Trophoblast cell (in vitro differentiated cells and primary cell): Measurements from ENCODE around the gene NBEAL2.
A peak's percentile ranks its signal among the peaks of the same experiment; 100 is the strongest.

ENCODE experiments used
- DNase-seq, 2 donors: peaks; one replicate each; pipeline ENCODE4 v3.0.0-alpha.2; 2016
- H2AFZ ChIP-seq: 2 replicates; pipeline ENCODE4 v1.6.1; 2013; ENCODE audit warnings: low read length, moderate library complexity, mild to moderate bottlenecking; ENCODE audit not compliant: insufficient read depth, poor library complexity
- H2AK5ac ChIP-seq: 2 replicates; pipeline ENCODE4 v1.6.1; 2013; ENCODE audit warnings: mild to moderate bottlenecking, low read length
- H2BK120ac ChIP-seq: 2 replicates; pipeline ENCODE4 v1.6.1; 2013; ENCODE audit warnings: low read length, mild to moderate bottlenecking, moderate library complexity; ENCODE audit not compliant: insufficient read depth, poor library complexity
- H2BK12ac ChIP-seq: 2 replicates; pipeline ENCODE4 v1.6.1; 2013; ENCODE audit warnings: mild to moderate bottlenecking, low read length, moderate library complexity
- H2BK5ac ChIP-seq: 2 replicates; pipeline ENCODE4 v1.6.1; 2013; ENCODE audit warnings: low read length, low read depth, moderate library complexity, mild to moderate bottlenecking; ENCODE audit not compliant: poor library complexity
- H3K14ac ChIP-seq: 2 replicates; pipeline ENCODE4 v1.6.1; 2013; ENCODE audit warnings: mild to moderate bottlenecking, low read length
- H3K18ac ChIP-seq: 2 replicates; pipeline ENCODE4 v1.6.1; 2013; ENCODE audit warnings: mild to moderate bottlenecking, low read length
- H3K23ac ChIP-seq: 2 replicates; pipeline ENCODE4 v1.6.1; 2013; ENCODE audit warnings: low read length
- H3K27ac ChIP-seq: 2 replicates; pipeline ENCODE4 v1.5.1; 2013; ENCODE audit warnings: low read depth, mild to moderate bottlenecking, inconsistent platforms, low read length, moderate library complexity
- H3K27me3 ChIP-seq: 2 replicates; pipeline ENCODE4 v1.6.1; 2013; ENCODE audit warnings: inconsistent platforms, mild to moderate bottlenecking, low read length, moderate library complexity; ENCODE audit not compliant: insufficient read depth
- H3K36me3 ChIP-seq, 2 experiments: 1 replicate in 1 of 2; 2 replicates in 1 of 2; pipeline ENCODE4 v1.6.1; 2013; ENCODE audit warnings: low read length in 2 of 2, mild to moderate bottlenecking in 2 of 2, moderate library complexity in 1 of 2; ENCODE audit not compliant: insufficient read depth in 2 of 2, control insufficient read depth in 1 of 2
- H3K4ac ChIP-seq: 2 replicates; pipeline ENCODE4 v1.6.1; 2013; ENCODE audit warnings: low read depth, mild to moderate bottlenecking, low read length, moderate library complexity
- H3K4me1 ChIP-seq, 2 experiments: 1 replicate in 1 of 2; 2 replicates in 1 of 2; pipeline ENCODE4 v1.6.1; 2013; ENCODE audit warnings: low read length in 2 of 2, mild to moderate bottlenecking in 2 of 2, moderate library complexity in 1 of 2; ENCODE audit not compliant: insufficient read depth in 2 of 2, control insufficient read depth in 1 of 2
- H3K4me2 ChIP-seq: 2 replicates; pipeline ENCODE4 v1.6.1; 2013; ENCODE audit warnings: inconsistent platforms, mild to moderate bottlenecking, low read length, moderate library complexity
- H3K4me3 ChIP-seq: 2 replicates; pipeline ENCODE4 v1.5.1; 2013; ENCODE audit warnings: mild to moderate bottlenecking, low read depth, low read length, inconsistent platforms
- H3K79me1 ChIP-seq: one replicate; pipeline ENCODE4 v1.6.1; 2013; ENCODE audit warnings: low read length
- H3K79me2 ChIP-seq: 2 replicates; pipeline ENCODE4 v1.6.1; 2013; ENCODE audit warnings: low read length, mild to moderate bottlenecking; ENCODE audit not compliant: control insufficient read depth, insufficient read depth, poor library complexity
- H3K9ac ChIP-seq: 2 replicates; pipeline ENCODE4 v1.6.1; 2013; ENCODE audit warnings: mild to moderate bottlenecking, low read length
- H3K9me3 ChIP-seq: 2 replicates; pipeline ENCODE4 v1.6.1; 2013; ENCODE audit warnings: low read depth, mild to moderate bottlenecking, control low read depth, inconsistent platforms, low read length; ENCODE audit not compliant: insufficient read depth
- H4K12ac ChIP-seq: 2 replicates; pipeline ENCODE4 v1.6.1; 2013; ENCODE audit warnings: low read depth, mild to moderate bottlenecking, low read length, moderate library complexity
- H4K8ac ChIP-seq: 2 replicates; pipeline ENCODE4 v1.6.1; 2013; ENCODE audit warnings: low read depth, mild to moderate bottlenecking, low read length, moderate library complexity
- H4K91ac ChIP-seq: one replicate; pipeline ENCODE4 v1.6.1; 2013; ENCODE audit warnings: low read depth, mild to moderate bottlenecking, low read length, moderate library complexity
- WGBS: extraction: QIAGEN DNeasy Blood & Tissue Kit; methylation state at CpG from one replicate; pipeline ENCODE4 v1.1.7; 2013; ENCODE audit warnings: missing lambda C conversion rate; ENCODE audit not compliant: insufficient read length, insufficient coverage; ENCODE audit errors: extremely low coverage; 5-methylcytosine and 5-hydroxymethylcytosine counted together

The NBEAL2 gene

GRCh38 chr3:46950650-46951241, 28.7 kb upstream of the NBEAL2 start:
- H2AFZ ChIP-seq = no peak overlapping the region
- no peak overlapping the region for H3K14ac ChIP-seq
- no peaks in the 10 kb centered on the region for H3K27me3 ChIP-seq
- no peak for DNase-seq
- no peak overlapping the region for H3K4me2 ChIP-seq
- peak overlapping the region; percentile 59 for H3K4ac ChIP-seq
- no peak overlapping the region for H3K18ac ChIP-seq
- H3K79me2 ChIP-seq = peaks cover 15% of the 10 kb centered on the region
- H4K12ac ChIP-seq = no peak overlapping the region
- no peaks in the 10 kb centered on the region for H3K79me1 ChIP-seq
- no peak overlapping the region for H3K9ac ChIP-seq
- no peak overlapping the region for H3K27ac ChIP-seq
- no peak overlapping the region for H3K23ac ChIP-seq
- H4K8ac ChIP-seq = no peak overlapping the region
- WGBS = no CpG with 5 or more reads among the region's 7 CpGs
- peaks cover 40 to 52% of the 10 kb centered on the region in 2 experiments for H3K4me1 ChIP-seq
- H2BK12ac ChIP-seq = no peak overlapping the region
- H2BK5ac ChIP-seq = no peak overlapping the region
- H2AK5ac ChIP-seq = no peak overlapping the region
- H3K9me3 ChIP-seq = no peaks in the 10 kb centered on the region
- H3K36me3 ChIP-seq = peaks cover 4 to 5% of the 10 kb centered on the region in 2 experiments
- H2BK120ac ChIP-seq = no peak overlapping the region
- H3K4me3 ChIP-seq = no peak overlapping the region
- H4K91ac ChIP-seq = no peak overlapping the region

- WGBS = no CpG with 5 or more reads among the region's 2 CpGs
- H3K79me1 ChIP-seq = no peaks in the 10 kb centered on the region
- no peak overlapping the region for H4K8ac ChIP-seq
- no peak overlapping the region for H2BK120ac ChIP-seq
- no peak overlapping the region for H3K18ac ChIP-seq
- peaks cover 20% of the 10 kb centered on the region for H3K79me2 ChIP-seq
- H3K36me3 ChIP-seq = no peaks in the 10 kb centered on the region
- no peak overlapping the region for H2BK5ac ChIP-seq
- H3K23ac ChIP-seq = no peak overlapping the region
- no peak overlapping the region for H2AFZ ChIP-seq
- no peak for DNase-seq
- no peak overlapping the region for H3K9ac ChIP-seq
- no peak overlapping the region for H2AK5ac ChIP-seq
- no peaks in the 10 kb centered on the region for H3K27me3 ChIP-seq
- H3K4me2 ChIP-seq = no peak overlapping the region
- H3K4ac ChIP-seq = peak overlapping the region; percentile 71
- H4K12ac ChIP-seq = no peak overlapping the region
- H3K4me3 ChIP-seq = no peak overlapping the region
- H4K91ac ChIP-seq = no peak overlapping the region
- no peak overlapping the region for H3K27ac ChIP-seq
- no peak overlapping the region for H2BK12ac ChIP-seq
- peaks cover 34 to 35% of the 10 kb centered on the region in 2 experiments for H3K4me1 ChIP-seq
- H3K9me3 ChIP-seq = no peaks in the 10 kb centered on the region
- no peak overlapping the region for H3K14ac ChIP-seq
Observed at GRCh38 chr3:46952813-46953212, 26.7 kb upstream of the NBEAL2 start.

GRCh38 chr3:46953234-46954010, 26.0 kb upstream of the NBEAL2 start:
- no peak overlapping the region for H4K12ac ChIP-seq
- H3K18ac ChIP-seq = peak overlapping the region; percentile 15
- H2BK120ac ChIP-seq = no peak overlapping the region
- H3K27me3 ChIP-seq = no peaks in the 10 kb centered on the region
- no peak overlapping the region for H2BK5ac ChIP-seq
- H3K79me1 ChIP-seq = no peaks in the 10 kb centered on the region
- no peak for DNase-seq
- H4K91ac ChIP-seq = no peak overlapping the region
- H3K4me2 ChIP-seq = no peak overlapping the region
- peaks cover 20% of the 10 kb centered on the region for H3K79me2 ChIP-seq
- H3K14ac ChIP-seq = no peak overlapping the region
- H3K4me1 ChIP-seq = peaks cover 27 to 29% of the 10 kb centered on the region in 2 experiments
- no peak overlapping the region for H3K9ac ChIP-seq
- WGBS = no CpG with 5 or more reads among the region's 8 CpGs
- no peak overlapping the region for H2BK12ac ChIP-seq
- H3K27ac ChIP-seq = no peak overlapping the region
- no peak overlapping the region for H4K8ac ChIP-seq
- H2AK5ac ChIP-seq = no peak overlapping the region
- H3K36me3 ChIP-seq = no peaks in the 10 kb centered on the region
- no peaks in the 10 kb centered on the region for H3K9me3 ChIP-seq
- no peak overlapping the region for H3K4me3 ChIP-seq
- no peak overlapping the region for H3K23ac ChIP-seq
- H3K4ac ChIP-seq = peak overlapping the region; percentile 71
- H2AFZ ChIP-seq = no peak overlapping the region

GRCh38 chr3:46954178-46954577, 25.3 kb upstream of the NBEAL2 start:
- Histone ChIP-seq H3K36me3 (peaks cover 0 to 2% of the 10 kb centered on the region in 2 experiments), H3K14ac (no peak overlapping the region), H3K4me3 (no peak overlapping the region), H3K9me3 (no peaks in the 10 kb centered on the region), H3K23ac (no peak overlapping the region), H2AFZ (no peak overlapping the region), H3K79me2 (peaks cover 23% of the 10 kb centered on the region), H4K12ac (no peak overlapping the region), H3K4me2 (no peak overlapping the region), H3K4me1 (peaks cover 21 to 26% of the 10 kb centered on the region in 2 experiments), H3K9ac (no peak overlapping the region), H4K91ac (no peak overlapping the region), H3K79me1 (no peaks in the 10 kb centered on the region), H3K4ac (peak overlapping the region; percentile 49), H4K8ac (no peak overlapping the region), H3K18ac (peak overlapping the region; percentile 15), H2AK5ac (no peak overlapping the region), H3K27me3 (no peaks in the 10 kb centered on the region), H2BK5ac (no peak overlapping the region), H2BK120ac (no peak overlapping the region), H2BK12ac (no peak overlapping the region), H3K27ac (no peak overlapping the region)
- DNase-seq = no peak
- WGBS = no CpG with 5 or more reads among the region's 3 CpGs
